Vagina (tissue), 2 donors: ENCODE data around the gene PILRB. TPM values are rescaled to one million over a fixed set of nuclear protein-coding genes. Genes with fewer than 3 reads are reported as not detected.
"Not testable (repeated sequence)": the region's sequence is repeated elsewhere in the genome, so short reads cannot be mapped to it uniquely, and the experiment has no call there.

Experiments used
- DNase-seq, 2 donors: peaks; one replicate each; pipeline ENCODE4 v3.0.0-alpha.2; 2017; ENCODE audit errors: extremely low spot score in 2 of 2
- H3K27ac ChIP-seq: fragments of 200-600 bp; sonication (generic); one replicate; pipeline ENCODE4 v1.5.1; 2019
- H3K27me3 ChIP-seq: fragments of 200-600 bp; sonication (generic); one replicate; pipeline ENCODE4 v1.5.1; 2019
- H3K36me3 ChIP-seq, 2 donors: fragments of 200-600 bp; sonication (generic); one replicate each; pipeline ENCODE4 v1.5.1; 2017 to 2019
- H3K4me1 ChIP-seq: fragments of 200-600 bp; sonication (generic); one replicate; pipeline ENCODE4 v1.5.1; 2019
- H3K4me3 ChIP-seq, 2 donors: fragments of 200-600 bp; sonication (generic); 1 replicate in 1 of 2; 2 replicates in 1 of 2; pipeline ENCODE4 v1.5.1; 2016 to 2019
- H3K9me3 ChIP-seq: fragments of 200-600 bp; sonication (generic); one replicate; pipeline ENCODE4 v1.5.1; 2019
- POLR2A ChIP-seq, 2 donors: fragments of 450-650 bp; IDR thresholded peaks; one replicate each; pipeline ENCODE4 v1.6.1; 2017; ENCODE audit warnings: antibody characterized with exemption in 2 of 2, mild to moderate bottlenecking in 2 of 2, moderate library complexity in 2 of 2
- POLR2AphosphoS5 ChIP-seq, 2 donors: sonication (generic); formaldehyde crosslinking; IDR thresholded peaks; one replicate each; pipeline ENCODE4 v1.9.0; 2017; ENCODE audit warnings: antibody characterized with exemption in 2 of 2, mild to moderate bottlenecking in 2 of 2, low read depth in 1 of 2; ENCODE audit not compliant: insufficient read depth in 1 of 2
- intact Hi-C: fragments of 100-400 bp; cut with DNase I; formaldehyde crosslinking; loops from one replicate; pipeline ENCODE4 v1.15.1; 2023
- total RNA-seq: library from RNA; depleted of rRNA; stranded (reverse); fragments of >200 nt; gene quantifications from one replicate; pipeline ENCODE4 v1.2.3, GENCODE V29; 2016
- TF ChIP-seq, protein P1 (sequence below), 3 experiments: fragments of 450-650 bp in 2 of 3; fragments of 200-600 bp in 1 of 3; sonication (generic) in 1 of 3; IDR thresholded peaks; one replicate each; pipeline ENCODE4 v1.5.1; 2017 to 2019; ENCODE audit warnings: antibody characterized with exemption in 3 of 3, mild to moderate bottlenecking in 2 of 3, moderate library complexity in 2 of 3

The PILRB gene
- total RNA-seq = 56.0 TPM

DNA sequence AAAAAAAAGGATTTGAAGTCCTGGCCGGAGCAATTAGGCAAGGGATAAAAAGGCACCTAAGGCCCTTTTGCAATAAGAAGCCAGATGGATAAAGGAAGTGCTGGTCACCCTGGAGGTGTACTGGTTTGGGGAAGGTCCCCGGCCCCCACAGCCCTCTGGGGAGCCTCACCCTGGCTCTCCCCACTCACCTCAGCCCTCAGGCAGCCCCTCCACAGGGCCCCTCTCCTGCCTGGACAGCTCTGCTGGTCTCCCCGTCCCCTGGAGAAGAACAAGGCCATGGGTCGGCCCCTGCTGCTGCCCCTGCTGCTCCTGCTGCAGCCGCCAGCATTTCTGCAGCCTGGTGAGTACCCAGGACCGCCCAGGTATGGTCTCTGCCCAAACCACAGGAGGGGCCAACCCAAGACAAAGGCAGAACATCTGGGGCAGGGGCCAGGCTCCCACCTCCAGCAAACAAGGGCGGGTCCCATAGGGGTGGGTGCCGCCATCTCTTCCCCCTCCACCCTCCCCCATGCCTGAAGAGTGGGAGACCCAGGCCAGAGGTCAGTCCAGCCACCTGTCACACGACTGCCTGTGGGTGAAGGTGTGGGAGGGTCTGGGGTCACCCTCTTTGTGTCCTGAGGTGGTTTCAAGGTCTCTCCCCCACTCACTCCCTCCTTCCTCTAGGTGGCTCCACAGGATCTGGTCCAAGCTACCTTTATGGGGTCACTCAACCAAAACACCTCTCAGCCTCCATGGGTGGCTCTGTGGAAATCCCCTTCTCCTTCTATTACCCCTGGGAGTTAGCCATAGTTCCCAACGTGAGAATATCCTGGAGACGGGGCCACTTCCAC, at the start of gene PILRB:
PILRB (plus strand) TSS at position 91 of the 830 bp plus-strand sequence; CDS start at position 277, 186 bp downstream.
- no peak within 1 kb of the TSS for H3K27ac ChIP-seq
- no peaks in the 10 kb centered on the region for H3K9me3 ChIP-seq
- peaks cover 0 to 79% of the 10 kb centered on the region in 2 donors for H3K36me3 ChIP-seq
- TF ChIP-seq, protein P1, sequence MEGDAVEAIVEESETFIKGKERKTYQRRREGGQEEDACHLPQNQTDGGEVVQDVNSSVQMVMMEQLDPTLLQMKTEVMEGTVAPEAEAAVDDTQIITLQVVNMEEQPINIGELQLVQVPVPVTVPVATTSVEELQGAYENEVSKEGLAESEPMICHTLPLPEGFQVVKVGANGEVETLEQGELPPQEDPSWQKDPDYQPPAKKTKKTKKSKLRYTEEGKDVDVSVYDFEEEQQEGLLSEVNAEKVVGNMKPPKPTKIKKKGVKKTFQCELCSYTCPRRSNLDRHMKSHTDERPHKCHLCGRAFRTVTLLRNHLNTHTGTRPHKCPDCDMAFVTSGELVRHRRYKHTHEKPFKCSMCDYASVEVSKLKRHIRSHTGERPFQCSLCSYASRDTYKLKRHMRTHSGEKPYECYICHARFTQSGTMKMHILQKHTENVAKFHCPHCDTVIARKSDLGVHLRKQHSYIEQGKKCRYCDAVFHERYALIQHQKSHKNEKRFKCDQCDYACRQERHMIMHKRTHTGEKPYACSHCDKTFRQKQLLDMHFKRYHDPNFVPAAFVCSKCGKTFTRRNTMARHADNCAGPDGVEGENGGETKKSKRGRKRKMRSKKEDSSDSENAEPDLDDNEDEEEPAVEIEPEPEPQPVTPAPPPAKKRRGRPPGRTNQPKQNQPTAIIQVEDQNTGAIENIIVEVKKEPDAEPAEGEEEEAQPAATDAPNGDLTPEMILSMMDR (IDR thresholded peaks at IDR 0.05) = no peak
- no peak for TF ChIP-seq POLR2A (IDR thresholded peaks at IDR 0.05)
- no peak for TF ChIP-seq POLR2AphosphoS5 (IDR thresholded peaks at IDR 0.05; ENCODE audit: insufficient read depth in 1 of 2, low read depth in 1 of 2)
- H3K4me3 ChIP-seq = no peak within 1 kb of the TSS
- DNase-seq = no peak
- intact Hi-C loops = no loop called here
- H3K4me1 ChIP-seq = no peaks in the 10 kb centered on the region
- no peaks in the 10 kb centered on the region for H3K27me3 ChIP-seq

DNA sequence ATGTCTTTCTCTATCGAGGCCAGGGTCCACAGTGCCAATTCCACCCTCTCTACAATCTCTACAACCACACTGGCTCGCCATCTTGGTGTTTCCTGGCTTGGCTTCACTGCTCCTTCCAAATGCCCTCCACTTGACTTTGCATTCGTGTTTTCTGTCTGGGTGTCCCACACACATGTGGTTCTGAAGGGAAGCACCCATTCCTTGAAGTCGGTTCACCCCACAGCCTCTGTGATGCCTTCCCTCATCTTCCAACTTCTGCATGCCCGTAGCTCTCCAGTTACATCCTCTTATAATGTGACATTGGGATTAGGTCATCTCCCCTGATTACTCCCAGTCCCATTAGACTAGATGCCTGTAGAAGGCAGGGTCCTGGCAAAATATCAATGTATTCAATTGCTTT, 39.6 kb upstream of the PILRB start:
- H3K36me3 ChIP-seq, H3K27ac ChIP-seq, H3K4me1 ChIP-seq, DNase-seq, H3K27me3 ChIP-seq, intact Hi-C loops, H3K4me3 ChIP-seq, H3K9me3 ChIP-seq: not testable (repeated sequence)

DNA sequence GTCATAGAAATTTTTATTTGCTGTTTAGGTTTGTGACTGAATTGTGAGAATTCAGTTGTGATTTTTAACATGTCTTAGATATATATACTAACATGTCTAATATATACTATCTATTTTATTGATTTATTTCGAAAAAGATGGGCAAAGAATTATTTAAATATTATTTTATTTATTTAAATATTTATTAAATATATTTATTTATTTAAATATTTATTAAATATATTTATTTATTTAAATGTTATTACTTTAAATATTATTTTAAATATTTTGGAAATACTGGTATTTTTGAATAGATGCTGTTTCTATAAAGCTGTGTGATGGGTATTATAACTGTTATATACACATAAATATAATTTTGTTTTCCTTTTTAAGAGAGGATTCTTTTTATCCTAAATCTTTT, 36.3 kb upstream of the PILRB start:
- H3K27ac ChIP-seq, H3K27me3 ChIP-seq, H3K9me3 ChIP-seq, DNase-seq, intact Hi-C loops, H3K36me3 ChIP-seq, H3K4me1 ChIP-seq, H3K4me3 ChIP-seq: not testable (repeated sequence)

DNA sequence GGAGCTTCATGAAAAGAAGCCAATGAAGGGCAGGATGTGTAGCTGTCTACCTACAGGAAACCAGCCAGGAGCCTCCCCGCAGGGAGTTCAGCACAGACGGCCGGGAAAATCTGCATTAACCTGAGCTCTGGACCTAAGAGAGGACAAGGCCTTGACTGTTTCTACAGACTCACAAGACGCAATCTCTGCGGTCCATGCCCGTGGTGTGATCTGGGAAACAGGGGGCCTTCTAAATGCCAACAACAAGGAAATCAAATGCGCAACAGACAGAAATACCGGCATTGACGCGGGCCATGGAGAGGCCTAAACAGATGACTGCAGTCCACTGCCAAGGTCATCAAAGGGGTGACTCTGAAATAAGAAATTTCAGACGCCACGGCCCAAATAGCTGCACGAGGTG, 33.7 kb upstream of the PILRB start:
- H3K4me3 ChIP-seq, H3K27ac ChIP-seq, H3K9me3 ChIP-seq, H3K4me1 ChIP-seq, H3K27me3 ChIP-seq, DNase-seq, intact Hi-C loops: not testable (repeated sequence)
- peaks cover 0 to 16% of the 10 kb centered on the region in 2 donors for H3K36me3 ChIP-seq

DNA sequence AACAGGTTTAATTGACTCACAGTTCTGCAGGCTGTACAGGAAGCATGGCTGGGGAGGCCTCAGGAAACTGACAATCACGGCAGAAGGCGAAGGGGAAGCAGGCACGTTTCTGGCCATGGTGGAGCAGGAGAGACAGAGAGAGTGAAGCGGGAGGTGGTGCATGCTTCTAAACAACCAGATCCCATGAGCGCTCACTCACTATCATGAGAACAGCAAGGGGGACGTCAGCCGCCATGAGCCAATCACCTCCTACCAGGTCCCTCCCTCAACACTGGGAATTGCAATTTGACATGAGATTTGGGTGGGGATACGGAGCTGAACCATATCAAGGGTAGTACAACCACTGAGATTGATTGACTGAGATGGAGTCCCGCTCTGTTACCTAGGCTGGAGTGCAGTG, 32.2 kb upstream of the PILRB start:
- H3K4me1 ChIP-seq, DNase-seq, H3K27ac ChIP-seq, H3K27me3 ChIP-seq, H3K4me3 ChIP-seq, H3K9me3 ChIP-seq, intact Hi-C loops: not testable (repeated sequence)
- H3K36me3 ChIP-seq = peaks cover 0 to 11% of the 10 kb centered on the region in 2 donors

DNA sequence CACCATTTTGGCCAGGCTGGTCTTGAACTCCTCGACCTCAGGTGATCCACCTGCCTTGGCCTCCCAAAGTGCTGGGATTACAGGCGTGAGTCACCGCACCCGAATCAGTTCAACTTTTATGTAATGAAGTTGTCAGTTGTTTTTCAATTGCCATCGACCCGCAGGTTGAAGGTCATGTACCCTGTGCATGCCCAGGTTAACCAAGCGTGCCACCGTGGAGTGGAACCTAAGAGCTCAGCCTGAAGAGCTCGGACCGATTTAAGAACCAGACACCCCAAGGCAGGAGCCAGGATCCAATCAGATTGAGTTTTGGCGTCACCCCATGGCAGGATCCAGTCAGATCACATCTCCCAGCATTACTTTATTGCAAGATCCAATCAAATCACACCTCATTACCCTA, 31.0 kb upstream of the PILRB start:
- H3K4me1 ChIP-seq, H3K4me3 ChIP-seq, H3K27ac ChIP-seq, H3K27me3 ChIP-seq, DNase-seq, intact Hi-C loops, H3K9me3 ChIP-seq: not testable (repeated sequence)
- H3K36me3 ChIP-seq = peaks cover 0 to 10% of the 10 kb centered on the region in 2 donors

DNA sequence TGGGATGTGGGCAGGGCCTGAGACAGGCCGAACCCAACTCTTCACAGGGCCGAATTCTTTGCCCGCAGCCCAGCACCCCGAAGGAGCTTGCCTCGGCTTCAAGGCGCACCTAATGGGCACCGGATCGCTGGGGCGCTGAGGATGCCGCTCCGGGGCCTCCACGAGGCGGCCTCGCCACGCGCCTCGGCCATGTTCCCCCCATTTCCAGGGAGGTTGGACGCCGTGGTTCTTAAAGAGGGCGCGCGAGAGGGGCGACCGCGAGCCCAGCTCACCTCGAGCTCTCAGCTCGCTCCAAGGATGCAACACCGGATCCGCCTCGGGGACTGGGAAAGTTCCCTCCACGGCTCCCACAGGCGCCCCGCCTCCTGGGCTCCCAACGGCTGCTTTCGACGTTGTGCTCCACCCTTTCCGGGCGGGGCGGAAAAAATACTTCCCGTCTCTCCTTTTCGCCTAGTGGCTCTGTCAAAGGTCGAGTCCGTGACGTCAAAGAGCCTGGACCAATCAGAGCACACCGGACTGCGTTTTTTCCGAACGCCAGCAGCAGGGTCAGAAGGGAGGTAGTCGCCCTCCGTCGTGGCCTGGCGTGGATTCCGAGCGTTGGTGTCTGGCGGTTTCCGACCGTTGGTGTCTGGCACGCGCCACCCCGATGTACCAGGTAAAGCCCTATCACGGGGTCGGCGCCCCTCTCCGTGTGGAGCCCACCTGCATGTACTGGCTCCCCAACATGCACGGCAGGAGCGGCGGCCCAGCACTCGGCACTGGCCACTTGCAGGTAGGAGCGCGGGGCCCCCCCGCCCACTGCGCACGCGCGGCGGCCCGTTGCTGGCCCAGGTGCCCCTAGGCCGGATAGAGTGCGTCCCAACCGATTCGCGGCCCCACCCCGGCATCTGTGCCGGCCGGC, 22.1 kb upstream of the PILRB start:
- Histone ChIP-seq H3K27ac (peak overlapping the region; percentile 89), H3K4me3 (peak overlapping the region; percentile 71 to 77), H3K4me1 (peaks cover 16% of the 10 kb centered on the region)
- H3K27me3 ChIP-seq, H3K36me3 ChIP-seq, H3K9me3 ChIP-seq, intact Hi-C loops: not testable (repeated sequence)
- peak; percentile 81 to 99 for TF ChIP-seq POLR2AphosphoS5 (IDR thresholded peaks at IDR 0.05; ENCODE audit: insufficient read depth in 1 of 2, low read depth in 1 of 2)
- TF ChIP-seq POLR2A (IDR thresholded peaks at IDR 0.05) = peak in 1 of 2 donors; percentile 97
- DNase-seq = peak in 1 of 2 donors; percentile 98

DNA sequence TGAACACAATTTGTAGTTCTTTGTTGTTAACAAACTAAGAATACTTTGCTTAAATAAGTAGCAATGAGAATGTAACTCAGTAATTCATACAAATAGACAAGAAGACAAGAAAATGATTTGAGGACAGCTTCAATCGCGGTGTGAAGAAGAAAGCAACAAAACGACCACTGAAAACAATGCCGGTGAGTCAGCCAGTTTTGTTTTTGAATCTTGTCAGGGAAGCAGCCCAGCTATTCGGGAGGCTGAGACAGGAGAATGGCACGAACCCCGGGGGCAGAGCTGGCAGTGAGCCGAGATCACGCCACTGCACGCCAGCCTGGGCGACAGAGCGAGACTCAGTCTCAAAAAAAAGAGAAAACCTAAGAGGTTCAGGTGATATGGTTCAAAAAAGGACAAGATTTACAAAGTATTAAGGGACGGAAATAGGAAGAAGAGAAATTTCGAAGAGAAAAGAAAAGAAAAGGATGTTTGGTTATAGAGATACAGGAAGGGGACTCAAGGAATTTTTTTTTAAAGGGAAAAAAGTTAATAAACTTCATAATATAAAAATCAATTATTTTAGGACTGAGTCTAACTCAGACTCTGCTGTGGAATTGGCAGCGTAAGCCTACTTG, 19.7 kb upstream of the PILRB start:
- H3K27me3 ChIP-seq, H3K9me3 ChIP-seq, intact Hi-C loops, DNase-seq, H3K4me3 ChIP-seq, H3K27ac ChIP-seq: not testable (repeated sequence)
- Histone ChIP-seq H3K36me3 (peaks cover 0 to 16% of the 10 kb centered on the region in 2 donors), H3K4me1 (peaks cover 16% of the 10 kb centered on the region)

DNA sequence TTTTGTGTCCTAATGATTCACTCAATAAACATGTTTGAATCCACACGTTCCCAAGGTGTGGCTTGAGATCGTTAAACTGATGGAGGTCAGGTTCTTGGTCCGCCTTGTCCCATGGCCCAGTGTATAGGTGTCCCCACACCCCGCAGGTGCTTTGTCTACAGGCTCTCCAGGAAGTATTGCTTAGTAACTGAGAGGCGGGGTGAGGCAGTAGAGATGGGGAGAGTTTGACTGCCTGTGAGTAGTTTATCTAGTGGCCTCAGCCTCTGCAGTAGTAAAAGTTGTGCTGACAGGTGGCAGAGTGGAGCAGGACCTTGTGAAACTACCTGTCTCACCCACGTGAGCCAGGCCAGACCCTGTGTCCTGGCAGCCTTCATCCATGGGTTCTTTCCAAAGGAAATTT, 16.6 kb upstream of the PILRB start:
- H3K27ac ChIP-seq, H3K4me3 ChIP-seq, H3K27me3 ChIP-seq, H3K9me3 ChIP-seq, intact Hi-C loops, DNase-seq: not testable (repeated sequence)
- H3K36me3 ChIP-seq = peaks cover 0 to 20% of the 10 kb centered on the region in 2 donors
- H3K4me1 ChIP-seq = peaks cover 21% of the 10 kb centered on the region
